BJ (cell line): ENCODE measurements around the gene TRMO. TPM values are rescaled to one million over a fixed set of nuclear protein-coding genes. Genes with fewer than 3 reads are reported as not detected.

ENCODE experiments used
- CTCF ChIA-PET: fragments of 350-600 bp; formaldehyde crosslinking; extraction: SDS; loops from one replicate; lab custom pipeline; 2021; ENCODE audit warnings: antibody characterized with exemption, inconsistent platforms; lab: Yijun Ruan, JAX
- POLR2A ChIA-PET: fragments of 300-600 bp; sonication (Branson Sonifier 250); formaldehyde crosslinking; extraction: SDS; loops from one replicate; lab custom pipeline; 2021; ENCODE audit warnings: antibody characterized with exemption; lab: Charles Lee
- DNase-seq: peaks from one replicate; pipeline ENCODE4 v3.0.0-alpha.2; 2011; ENCODE audit warnings: low read depth
- H3K27me3 ChIP-seq: 2 replicates; pipeline ENCODE4 v1.6.0; 2011; ENCODE audit warnings: low read length; ENCODE audit not compliant: control insufficient read depth, insufficient read depth
- H3K36me3 ChIP-seq: 2 replicates; pipeline ENCODE4 v1.5.1; 2011; ENCODE audit warnings: low read length; ENCODE audit not compliant: control insufficient read depth, insufficient read depth
- H3K4me3 ChIP-seq: 2 replicates; pipeline ENCODE4 v1.5.1; 2011; ENCODE audit warnings: low read depth, mild to moderate bottlenecking, control low read depth, low read length
- polyA plus RNA-seq: library from polyadenylated mRNA; depleted of rRNA; stranded (reverse); fragments of >200 nt; gene quantifications from 2 replicates; pipeline ENCODE4 v1.2.3, GENCODE V29; 2011
- TF ChIP-seq, protein P1 (sequence below): IDR thresholded peaks from 2 replicates; pipeline ENCODE4 v1.5.1; 2011; ENCODE audit warnings: low read depth, mild to moderate bottlenecking, control low read depth, inconsistent platforms, low read length, moderate library complexity; ENCODE audit not compliant: insufficient read depth

The TRMO gene
- polyA plus RNA-seq, 1 experiment, result 11.2 TPM

GRCh38 chr9:97858826-97859225, 63.5 kb downstream of the TRMO start:
- no peaks in the 10 kb centered on the region for H3K36me3 ChIP-seq
- no peak for DNase-seq
- H3K27me3 ChIP-seq, result peaks cover 67% of the 10 kb centered on the region
- H3K4me3 ChIP-seq, result no peak overlapping the region
- ChIA-PET POLR2A (no interaction called here), CTCF (interaction anchor here (1.5 kb wide), 1 partner anchor 32 kb away, joined by 4 read pairs; no protein-coding TSS in a partner anchor)
- TF ChIP-seq, protein P1, sequence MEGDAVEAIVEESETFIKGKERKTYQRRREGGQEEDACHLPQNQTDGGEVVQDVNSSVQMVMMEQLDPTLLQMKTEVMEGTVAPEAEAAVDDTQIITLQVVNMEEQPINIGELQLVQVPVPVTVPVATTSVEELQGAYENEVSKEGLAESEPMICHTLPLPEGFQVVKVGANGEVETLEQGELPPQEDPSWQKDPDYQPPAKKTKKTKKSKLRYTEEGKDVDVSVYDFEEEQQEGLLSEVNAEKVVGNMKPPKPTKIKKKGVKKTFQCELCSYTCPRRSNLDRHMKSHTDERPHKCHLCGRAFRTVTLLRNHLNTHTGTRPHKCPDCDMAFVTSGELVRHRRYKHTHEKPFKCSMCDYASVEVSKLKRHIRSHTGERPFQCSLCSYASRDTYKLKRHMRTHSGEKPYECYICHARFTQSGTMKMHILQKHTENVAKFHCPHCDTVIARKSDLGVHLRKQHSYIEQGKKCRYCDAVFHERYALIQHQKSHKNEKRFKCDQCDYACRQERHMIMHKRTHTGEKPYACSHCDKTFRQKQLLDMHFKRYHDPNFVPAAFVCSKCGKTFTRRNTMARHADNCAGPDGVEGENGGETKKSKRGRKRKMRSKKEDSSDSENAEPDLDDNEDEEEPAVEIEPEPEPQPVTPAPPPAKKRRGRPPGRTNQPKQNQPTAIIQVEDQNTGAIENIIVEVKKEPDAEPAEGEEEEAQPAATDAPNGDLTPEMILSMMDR, result no peak

DNA sequence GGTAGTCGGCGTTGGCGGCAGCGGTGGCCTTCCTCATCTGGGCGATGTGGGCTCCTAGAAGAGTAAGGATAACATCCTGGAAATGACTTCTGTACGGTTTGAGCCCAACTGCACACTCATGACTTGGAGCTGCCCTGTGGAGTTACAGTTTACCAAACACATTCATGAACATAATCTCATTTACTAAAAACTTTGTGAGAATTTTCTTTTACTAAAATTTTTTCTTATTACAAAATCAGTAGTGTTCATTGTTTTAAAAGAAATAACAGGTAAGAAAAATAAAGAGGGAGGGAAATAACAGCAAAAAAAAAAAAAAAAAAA, 63.9 kb downstream of the TRMO start:
- ChIA-PET POLR2A (no interaction called here), CTCF (interaction anchor here (1.5 to 1.7 kb wide), 2 partner anchors 11 to 32 kb away, joined by 4 to 6 read pairs; no protein-coding TSS in a partner anchor)
- Histone ChIP-seq H3K4me3 (no peak overlapping the region), H3K27me3 (peaks cover 66% of the 10 kb centered on the region), H3K36me3 (no peaks in the 10 kb centered on the region)
- TF ChIP-seq, protein P1, result no peak
- no peak for DNase-seq

- peaks cover 68% of the 10 kb centered on the region for H3K27me3 ChIP-seq
- POLR2A ChIA-PET, result no interaction called here
- CTCF ChIA-PET, result interaction anchor here (1.7 kb wide), 1 partner anchor 10 kb away, joined by 6 read pairs; no protein-coding TSS in a partner anchor
- no peak for DNase-seq
- H3K4me3 ChIP-seq, result no peak overlapping the region
- no peaks in the 10 kb centered on the region for H3K36me3 ChIP-seq
- TF ChIP-seq, protein P1, result no peak
Measured at GRCh38 chr9:97857606-97858392, 64.5 kb downstream of the TRMO start.

DNA sequence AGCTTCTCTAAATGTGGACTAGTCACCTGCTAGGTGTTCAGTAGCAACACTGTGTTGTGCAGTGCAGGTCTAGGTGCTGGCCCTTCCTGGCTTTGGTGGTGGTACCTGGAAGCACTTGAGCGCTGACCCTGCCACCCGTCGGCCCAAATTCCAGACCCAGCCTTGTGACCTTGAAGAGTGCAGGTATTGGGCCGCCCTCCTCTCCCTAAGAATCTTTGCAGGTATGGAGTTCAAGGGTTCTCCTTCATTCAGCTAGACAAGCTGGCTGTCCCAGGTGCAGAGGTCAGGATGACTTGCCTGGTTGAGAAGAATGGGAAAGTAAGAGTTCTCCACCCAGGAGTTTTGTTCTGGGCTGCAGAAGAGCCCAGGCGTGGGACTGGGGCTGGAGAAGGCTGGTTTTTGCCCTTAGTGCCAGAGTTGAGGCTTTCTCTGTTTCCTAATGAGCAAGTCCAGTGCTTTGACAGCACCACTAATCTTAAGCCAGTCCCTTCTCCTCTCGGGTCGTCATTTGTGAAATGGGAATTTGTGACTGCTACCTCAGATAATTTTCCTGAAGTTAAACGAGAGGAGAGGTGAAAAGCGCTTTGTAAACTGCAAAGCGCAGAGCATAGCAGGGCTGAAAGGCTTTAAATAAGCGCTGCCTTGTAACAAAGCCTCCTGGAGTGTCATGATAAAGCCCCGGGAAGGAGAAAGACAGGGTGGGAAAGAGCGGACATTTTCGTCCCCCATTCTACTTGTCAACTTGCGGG, 65.3 kb downstream of the TRMO start:
- Histone ChIP-seq H3K36me3 (no peaks in the 10 kb centered on the region), H3K4me3 (no peak overlapping the region), H3K27me3 (peaks cover 72% of the 10 kb centered on the region)
- CTCF ChIA-PET, result interaction anchor here (1.7 kb wide), 1 partner anchor 9 kb away, joined by 6 read pairs; no protein-coding TSS in a partner anchor
- DNase-seq, result no peak
- TF ChIP-seq, protein P1, result no peak
- POLR2A ChIA-PET, result no interaction called here

- DNase-seq, result no peak
- CTCF ChIA-PET, result no interaction called here
- TF ChIP-seq, protein P1, result no peak
- H3K4me3 ChIP-seq, result no peak overlapping the region
- H3K27me3 ChIP-seq, result peaks cover 76% of the 10 kb centered on the region
- POLR2A ChIA-PET, result no interaction called here
- H3K36me3 ChIP-seq, result no peaks in the 10 kb centered on the region
Measured at GRCh38 chr9:97855899-97856298, 66.4 kb downstream of the TRMO start.
